ENCODE data around the gene GNL3L.

GRCh38 chrX:54540289-54540688, 10.3 kb downstream of the GNL3L start:
- TF ChIP-seq, protein P1, sequence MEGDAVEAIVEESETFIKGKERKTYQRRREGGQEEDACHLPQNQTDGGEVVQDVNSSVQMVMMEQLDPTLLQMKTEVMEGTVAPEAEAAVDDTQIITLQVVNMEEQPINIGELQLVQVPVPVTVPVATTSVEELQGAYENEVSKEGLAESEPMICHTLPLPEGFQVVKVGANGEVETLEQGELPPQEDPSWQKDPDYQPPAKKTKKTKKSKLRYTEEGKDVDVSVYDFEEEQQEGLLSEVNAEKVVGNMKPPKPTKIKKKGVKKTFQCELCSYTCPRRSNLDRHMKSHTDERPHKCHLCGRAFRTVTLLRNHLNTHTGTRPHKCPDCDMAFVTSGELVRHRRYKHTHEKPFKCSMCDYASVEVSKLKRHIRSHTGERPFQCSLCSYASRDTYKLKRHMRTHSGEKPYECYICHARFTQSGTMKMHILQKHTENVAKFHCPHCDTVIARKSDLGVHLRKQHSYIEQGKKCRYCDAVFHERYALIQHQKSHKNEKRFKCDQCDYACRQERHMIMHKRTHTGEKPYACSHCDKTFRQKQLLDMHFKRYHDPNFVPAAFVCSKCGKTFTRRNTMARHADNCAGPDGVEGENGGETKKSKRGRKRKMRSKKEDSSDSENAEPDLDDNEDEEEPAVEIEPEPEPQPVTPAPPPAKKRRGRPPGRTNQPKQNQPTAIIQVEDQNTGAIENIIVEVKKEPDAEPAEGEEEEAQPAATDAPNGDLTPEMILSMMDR (IDR thresholded peaks at IDR 0.05; ENCODE audit: borderline replicate concordance, extremely low read depth, low read length, poor library complexity, severe bottlenecking): no peak
- TF ChIP-seq EZH2 (IDR thresholded peaks at IDR 0.05; ENCODE audit: borderline replicate concordance, low read depth, low read length, severe bottlenecking): no peak
